GM12872 (cell line): ENCODE results near the gene SCYGR5.

Source experiments
- CTCF ChIP-seq: IDR thresholded peaks from 3 replicates; pipeline ENCODE4 v1.5.1; 2011; ENCODE audit warnings: low read depth, mild to moderate bottlenecking, low read length, moderate library complexity; ENCODE audit not compliant: insufficient read depth

The SCYGR5 gene

DNA sequence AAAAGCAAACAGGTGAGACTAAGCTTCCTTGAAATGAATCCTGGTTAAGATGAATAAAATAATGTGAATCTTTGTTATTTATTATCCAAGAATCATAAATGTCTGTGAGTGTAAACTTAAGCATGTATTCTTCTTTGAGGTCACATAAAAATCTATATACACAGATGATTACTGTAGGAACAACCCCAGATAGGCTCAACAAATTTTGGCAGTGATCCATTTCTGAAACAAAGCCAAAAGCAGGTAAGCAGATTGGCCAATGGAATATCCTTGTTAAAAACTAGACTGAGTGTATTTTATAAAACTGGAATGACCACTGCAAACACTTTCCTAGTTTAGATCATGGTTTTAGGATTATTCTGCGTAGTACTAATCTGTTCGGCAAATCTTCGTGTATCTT, 11.3 kb downstream of the SCYGR5 start:
- TF ChIP-seq CTCF = no peak

DNA sequence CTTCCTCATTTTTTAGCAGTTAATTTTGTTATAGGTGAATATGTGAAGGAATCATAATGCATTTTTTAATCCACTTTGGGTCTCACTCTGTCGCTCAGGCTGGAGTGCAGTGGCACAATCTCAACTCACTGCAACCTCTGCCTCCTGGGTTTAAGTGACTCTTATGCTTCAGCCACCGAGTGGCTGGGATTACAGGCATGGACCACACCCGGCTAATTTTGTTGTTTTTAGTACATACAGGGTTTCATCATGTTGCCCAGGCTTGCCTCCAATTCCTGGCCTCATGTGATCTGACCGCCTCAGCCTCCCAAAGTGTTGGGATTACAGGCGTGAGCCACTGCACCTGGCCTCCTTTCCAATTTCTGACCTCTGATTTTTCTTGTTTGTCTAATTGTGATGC, 17.7 kb downstream of the SCYGR5 start:
- no peak for TF ChIP-seq CTCF

DNA sequence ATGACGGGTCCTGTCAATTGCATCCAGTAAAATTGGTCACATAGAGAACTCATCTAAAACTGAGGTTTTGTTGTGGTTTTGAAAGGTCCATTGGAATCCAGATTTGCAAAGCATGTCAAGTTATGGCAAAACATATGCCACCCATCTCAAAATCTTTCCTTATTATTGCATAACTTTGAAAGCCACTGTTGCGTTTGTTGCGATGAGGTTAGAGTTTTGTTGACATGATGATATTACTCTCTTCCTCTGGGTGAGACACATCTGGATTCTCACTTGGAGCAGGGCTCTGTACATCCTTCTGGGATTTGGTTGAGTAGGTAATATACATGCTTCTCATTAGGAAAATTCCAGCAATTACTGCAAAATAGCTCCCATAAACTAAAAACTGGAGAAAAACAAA, 20.6 kb downstream of the SCYGR5 start:
- TF ChIP-seq CTCF = no peak

DNA sequence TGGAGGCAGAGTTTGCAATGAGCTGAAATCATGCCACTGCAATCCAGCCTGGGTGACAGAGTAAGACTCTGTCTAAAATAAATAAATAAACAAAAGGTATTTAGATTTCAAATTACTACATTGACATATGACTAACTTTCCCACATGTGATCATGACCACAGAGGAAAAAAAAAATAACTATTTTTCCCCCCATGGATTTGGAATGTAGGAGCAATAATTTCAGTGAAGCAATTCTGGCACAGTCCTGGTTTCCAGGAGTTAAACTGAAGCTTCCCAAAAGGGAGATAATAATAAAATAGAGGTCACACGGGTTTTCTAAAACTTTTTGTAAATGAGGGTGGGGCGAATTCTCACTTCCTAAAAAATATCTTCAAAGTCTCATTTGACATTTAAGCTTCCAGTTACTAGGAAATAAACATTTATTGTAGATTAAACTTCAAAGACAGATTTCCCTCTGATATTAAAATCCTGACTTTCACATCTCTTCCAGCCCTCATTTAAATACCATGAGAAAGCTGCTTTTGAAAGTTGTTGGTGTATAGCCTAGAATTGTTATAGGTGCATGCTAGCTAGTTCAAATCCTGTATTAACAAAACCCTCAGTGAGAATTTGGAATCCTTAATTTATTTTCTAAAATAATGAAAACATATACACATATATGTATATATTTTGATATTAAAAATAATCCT, 30.5 kb downstream of the SCYGR5 start:
- TF ChIP-seq CTCF = no peak

- TF ChIP-seq CTCF = no peak
Measured at GRCh38 chr2:227701556-227701955, 35.0 kb downstream of the SCYGR5 start.

DNA sequence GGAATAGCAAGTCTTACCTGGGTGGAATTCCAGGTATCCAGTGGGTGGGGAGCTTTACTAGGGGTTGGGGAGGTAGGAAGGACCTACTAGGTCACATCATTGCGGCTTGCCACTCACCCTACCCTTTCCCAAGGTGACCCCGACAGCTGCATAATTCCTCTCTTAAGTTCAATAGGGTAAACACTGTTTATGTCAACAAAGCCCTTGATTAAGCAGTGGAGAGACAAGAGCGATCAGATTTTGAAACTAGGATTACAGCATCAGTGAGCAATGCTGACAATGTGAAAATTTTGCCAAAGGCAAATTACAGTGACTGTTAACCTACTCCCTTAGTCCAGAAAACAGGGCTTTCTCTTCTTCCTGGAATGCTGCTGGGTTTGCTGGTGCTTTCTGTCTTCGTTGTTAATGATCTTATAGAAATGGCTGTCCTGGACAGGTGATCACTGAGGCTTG, 36.7 kb downstream of the SCYGR5 start:
- no peak for TF ChIP-seq CTCF

- TF ChIP-seq CTCF = no peak
Measured at GRCh38 chr2:227703961-227704360, 37.4 kb downstream of the SCYGR5 start.
